Neuronal stem cell (in vitro differentiated cells): Measurements from ENCODE around the gene OBP2B.

Source experiments
- DNase-seq: peaks from one replicate; pipeline ENCODE4 v3.0.0-alpha.2; 2013; ENCODE audit warnings: low spot score
- H2AFZ ChIP-seq: one replicate; pipeline ENCODE4 v1.6.1; 2013; ENCODE audit warnings: mild to moderate bottlenecking, low read length, inconsistent platforms
- H2AK5ac ChIP-seq: 2 replicates; pipeline ENCODE4 v1.6.1; 2013; ENCODE audit warnings: low read depth, mild to moderate bottlenecking, inconsistent platforms, low read length, moderate library complexity, mixed read lengths
- H2BK120ac ChIP-seq: 2 replicates; pipeline ENCODE4 v1.6.1; 2013; ENCODE audit warnings: low read depth, mild to moderate bottlenecking, inconsistent platforms, low read length, moderate library complexity, mixed read lengths
- H2BK12ac ChIP-seq: one replicate; pipeline ENCODE4 v1.6.1; 2013; ENCODE audit warnings: low read length, inconsistent platforms
- H2BK15ac ChIP-seq: 2 replicates; pipeline ENCODE4 v1.6.1; 2013; ENCODE audit warnings: mild to moderate bottlenecking, low read length, inconsistent platforms, mixed read lengths
- H2BK5ac ChIP-seq: one replicate; pipeline ENCODE4 v1.6.1; 2013; ENCODE audit warnings: inconsistent platforms, mild to moderate bottlenecking, low read length, moderate library complexity
- H3K14ac ChIP-seq: one replicate; pipeline ENCODE4 v1.6.1; 2013; ENCODE audit warnings: low read length, inconsistent platforms
- H3K18ac ChIP-seq: 2 replicates; pipeline ENCODE4 v1.6.1; 2013; ENCODE audit warnings: low read length, inconsistent platforms
- H3K23ac ChIP-seq: 2 replicates; pipeline ENCODE4 v1.6.1; 2013; ENCODE audit warnings: low read depth, mild to moderate bottlenecking, mixed read lengths, low read length, inconsistent platforms; ENCODE audit not compliant: poor library complexity
- H3K27ac ChIP-seq: replicated peaks from 3 replicates; pipeline ENCODE4 v1.5.1; 2013; ENCODE audit warnings: low read length, inconsistent platforms
- H3K27me3 ChIP-seq, 3 experiments: 2 replicates each; pipeline ENCODE4 v1.6.1; 2013; ENCODE audit warnings: low read length in 3 of 3, mild to moderate bottlenecking in 2 of 3, inconsistent platforms in 1 of 3, low read depth in 1 of 3, mixed read lengths in 1 of 3, moderate library complexity in 1 of 3; ENCODE audit not compliant: control insufficient read depth in 3 of 3, insufficient read depth in 3 of 3
- H3K36me3 ChIP-seq, 2 donors: replicated peaks in 1 of 2; 2 replicates each; pipeline ENCODE4 v1.6.1; 2013; ENCODE audit warnings: low read length in 2 of 2; ENCODE audit not compliant: control insufficient read depth in 2 of 2, insufficient read depth in 2 of 2
- H3K4ac ChIP-seq: 2 replicates; pipeline ENCODE4 v1.6.1; 2013; ENCODE audit warnings: inconsistent platforms, mild to moderate bottlenecking, low read length, moderate library complexity
- H3K4me1 ChIP-seq, 2 donors: 1 replicate in 1 of 2; 2 replicates in 1 of 2; pipeline ENCODE4 v1.6.1; 2013; ENCODE audit warnings: low read length in 2 of 2, low read depth in 1 of 2; ENCODE audit not compliant: control insufficient read depth in 2 of 2, insufficient read depth in 1 of 2
- H3K4me2 ChIP-seq: one replicate; pipeline ENCODE4 v1.6.1; 2013; ENCODE audit warnings: mild to moderate bottlenecking, low read length, inconsistent platforms; ENCODE audit not compliant: insufficient read depth, poor library complexity, severe bottlenecking
- H3K4me3 ChIP-seq, 2 donors: 2 replicates each; pipeline ENCODE4 v1.5.1; 2013; ENCODE audit warnings: low read length in 2 of 2, mild to moderate bottlenecking in 2 of 2, inconsistent platforms in 1 of 2, moderate library complexity in 1 of 2
- H3K79me1 ChIP-seq: one replicate; pipeline ENCODE4 v1.6.1; 2013; ENCODE audit warnings: low read depth, mild to moderate bottlenecking, inconsistent platforms, low read length, moderate library complexity
- H3K9ac ChIP-seq: one replicate; pipeline ENCODE4 v1.6.1; 2013; ENCODE audit warnings: mild to moderate bottlenecking, low read depth, low read length, inconsistent platforms; ENCODE audit not compliant: poor library complexity
- H3K9me3 ChIP-seq, 2 donors: replicated peaks in 1 of 2; 2 replicates each; pipeline versions ENCODE3 to v1.6.1; 2013; ENCODE audit warnings: low read length in 2 of 2, mild to moderate bottlenecking in 2 of 2, inconsistent platforms in 1 of 2, low read depth in 1 of 2, mixed read lengths in 1 of 2, moderate library complexity in 1 of 2; ENCODE audit not compliant: control insufficient read depth in 2 of 2, insufficient read depth in 1 of 2
- H4K8ac ChIP-seq: one replicate; pipeline ENCODE4 v1.6.1; 2013; ENCODE audit warnings: low read depth, mild to moderate bottlenecking, inconsistent platforms, low read length, moderate library complexity
- H4K91ac ChIP-seq: one replicate; pipeline ENCODE4 v1.6.1; 2013; ENCODE audit warnings: low read length, low read depth, mild to moderate bottlenecking, inconsistent platforms; ENCODE audit not compliant: poor library complexity
- WGBS, 2 donors: extraction: QIAGEN DNeasy Blood & Tissue Kit; methylation state at CpG; one replicate each; pipeline ENCODE4 v1.1.7; 2013; ENCODE audit warnings: missing lambda C conversion rate in 2 of 2, mixed read lengths in 1 of 2; ENCODE audit not compliant: insufficient read length in 2 of 2, insufficient replicate concordance in 1 of 2; ENCODE audit errors: extremely low coverage in 2 of 2; 5-methylcytosine and 5-hydroxymethylcytosine counted together

OBP2B gene

GRCh38 chr9:133256136-133256461 is 47.0 kb upstream of the OBP2B start:
- no peak overlapping the region for H2BK120ac ChIP-seq
- H4K8ac ChIP-seq: no peak overlapping the region
- H2BK12ac ChIP-seq: no peak overlapping the region
- H3K79me1 ChIP-seq: peaks cover 3% of the 10 kb centered on the region
- H4K91ac ChIP-seq: peak overlapping the region; percentile 70
- H3K4ac ChIP-seq: no peak overlapping the region
- no peaks in the 10 kb centered on the region for H3K9me3 ChIP-seq
- H3K23ac ChIP-seq: peak overlapping the region; percentile 93
- no peak overlapping the region for H2BK5ac ChIP-seq
- no peak overlapping the region for H3K4me2 ChIP-seq
- WGBS, 2 donors: no CpG with 5 or more reads among the region's 30 CpGs
- H2AK5ac ChIP-seq: peak overlapping the region; percentile 62
- H3K27me3 ChIP-seq: peaks cover 0 to 28% (median 2%) of the 10 kb centered on the region in 3 experiments
- no peak overlapping the region for H3K18ac ChIP-seq
- peak overlapping the region; percentile 40 for H3K9ac ChIP-seq
- peaks cover 0 to 10% of the 10 kb centered on the region in 2 donors for H3K4me1 ChIP-seq
- H2AFZ ChIP-seq: no peak overlapping the region
- H3K36me3 ChIP-seq: no peaks in the 10 kb centered on the region
- H3K4me3 ChIP-seq: no peak overlapping the region
- H3K14ac ChIP-seq: peak overlapping the region; percentile 71
- H2BK15ac ChIP-seq: no peak overlapping the region
- no peak overlapping the region for H3K27ac ChIP-seq
- no peak for DNase-seq

GRCh38 chr9:133255371-133256135 is 46.5 kb upstream of the OBP2B start:
- Histone ChIP-seq H3K9me3 (no peaks in the 10 kb centered on the region), H3K9ac (no peak overlapping the region), H2BK120ac (no peak overlapping the region), H3K23ac (peak overlapping the region; percentile 93), H3K4me3 (no peak overlapping the region), H4K91ac (peak overlapping the region; percentile 70), H2AK5ac (peak overlapping the region; percentile 87), H3K27ac (no peak overlapping the region), H3K14ac (peak overlapping the region; percentile 71), H3K36me3 (no peaks in the 10 kb centered on the region), H2BK15ac (peak overlapping the region; percentile 58), H3K27me3 (peaks cover 0 to 31% (median 2%) of the 10 kb centered on the region in 3 experiments), H3K4me2 (no peak overlapping the region), H3K4ac (no peak overlapping the region), H3K4me1 (peaks cover 0 to 10% of the 10 kb centered on the region in 2 donors), H2BK5ac (no peak overlapping the region), H4K8ac (no peak overlapping the region), H2AFZ (no peak overlapping the region), H2BK12ac (peak overlapping the region; percentile 22), H3K18ac (no peak overlapping the region), H3K79me1 (peaks cover 1% of the 10 kb centered on the region)
- no peak for DNase-seq
- no CpG with 5 or more reads among the region's 42 CpGs for WGBS, 2 donors

GRCh38 chr9:133254471-133254870 is 45.4 kb upstream of the OBP2B start:
- H3K27me3 ChIP-seq: peaks cover 0 to 34% (median 2%) of the 10 kb centered on the region in 3 experiments
- H3K4me2 ChIP-seq: no peak overlapping the region
- no peaks in the 10 kb centered on the region for H3K36me3 ChIP-seq
- H3K9me3 ChIP-seq: no peaks in the 10 kb centered on the region
- peak overlapping the region in 1 of 2 donors; percentile 27 for H3K4me3 ChIP-seq
- H3K14ac ChIP-seq: no peak overlapping the region
- H2BK5ac ChIP-seq: no peak overlapping the region
- no peak overlapping the region for H2AK5ac ChIP-seq
- H3K79me1 ChIP-seq: peaks cover 1% of the 10 kb centered on the region
- no peak for DNase-seq
- no peak overlapping the region for H2BK120ac ChIP-seq
- H4K91ac ChIP-seq: no peak overlapping the region
- H3K18ac ChIP-seq: no peak overlapping the region
- H4K8ac ChIP-seq: no peak overlapping the region
- no peak overlapping the region for H3K23ac ChIP-seq
- no peak overlapping the region for H2BK15ac ChIP-seq
- no peak overlapping the region for H3K4ac ChIP-seq
- no peak overlapping the region for H2AFZ ChIP-seq
- WGBS, 2 donors: no CpG with 5 or more reads among the region's 5 CpGs
- no peak overlapping the region for H2BK12ac ChIP-seq
- H3K9ac ChIP-seq: no peak overlapping the region
- H3K27ac ChIP-seq: no peak overlapping the region
- H3K4me1 ChIP-seq: peaks cover 0 to 10% of the 10 kb centered on the region in 2 donors

GRCh38 chr9:133253268-133253667 is 44.2 kb upstream of the OBP2B start:
- Histone ChIP-seq H4K8ac (no peak overlapping the region), H2AK5ac (no peak overlapping the region), H3K27me3 (peaks cover 0 to 37% (median 2%) of the 10 kb centered on the region in 3 experiments), H3K14ac (no peak overlapping the region), H3K4me3 (no peak overlapping the region), H2BK5ac (no peak overlapping the region), H2BK12ac (no peak overlapping the region), H3K4me2 (no peak overlapping the region), H3K18ac (no peak overlapping the region), H3K9me3 (no peaks in the 10 kb centered on the region), H3K23ac (no peak overlapping the region), H3K36me3 (no peaks in the 10 kb centered on the region), H2AFZ (no peak overlapping the region), H3K4ac (no peak overlapping the region), H4K91ac (no peak overlapping the region), H3K27ac (no peak overlapping the region), H3K79me1 (peaks cover 1% of the 10 kb centered on the region), H3K9ac (no peak overlapping the region), H3K4me1 (peaks cover 0 to 10% of the 10 kb centered on the region in 2 donors), H2BK120ac (no peak overlapping the region), H2BK15ac (no peak overlapping the region)
- DNase-seq: no peak
- WGBS, 2 donors: no CpG with 5 or more reads among the region's 1 CpG
